Hepatic stellate cell (primary cell): ENCODE data around the gene ADGRG7.

ENCODE experiments used
- DNase-seq: peaks from one replicate; pipeline ENCODE4 v3.0.0; 2011; ENCODE audit warnings: low spot score

Gene ADGRG7

GRCh38 chr3:100698736-100699135, 89.3 kb downstream of the ADGRG7 start:
- DNase-seq, result no peak

GRCh38 chr3:100700708-100701107, 91.3 kb downstream of the ADGRG7 start:
- DNase-seq, result no peak

- no peak for DNase-seq
These were observed 92.9 kb downstream of the ADGRG7 start for GRCh38 chr3:100702082-100702979.

- DNase-seq, result no peak
These were observed 93.6 kb downstream of the ADGRG7 start for GRCh38 chr3:100702980-100703345.

GRCh38 chr3:100703865-100704264, 94.5 kb downstream of the ADGRG7 start:
- DNase-seq, result no peak

GRCh38 chr3:100706365-100706764, 97.0 kb downstream of the ADGRG7 start:
- DNase-seq, result no peak

- no peak for DNase-seq
These were observed 99.2 kb downstream of the ADGRG7 start for GRCh38 chr3:100708644-100708988.

- DNase-seq, result peak; percentile 98
These were observed 99.8 kb downstream of the ADGRG7 start, which contains the start of gene TFG for GRCh38 chr3:100708989-100709841. Gene TFG, plus strand, starts transcription at chr3:100709494. Its CDS starts 4,192 bp downstream, at chr3:100713686.

GRCh38 chr3:100709842-100710260, 100.5 kb downstream of the ADGRG7 start:
- peak; percentile 21 for DNase-seq

GRCh38 chr3:100710261-100710968, 101.0 kb downstream of the ADGRG7 start:
- peak; percentile 72 for DNase-seq

- DNase-seq, result no peak
These were observed 105.8 kb downstream of the ADGRG7 start for GRCh38 chr3:100715176-100715575.

GRCh38 chr3:100717063-100717462, 107.7 kb downstream of the ADGRG7 start:
- DNase-seq, result no peak

- no peak for DNase-seq
These were observed 108.5 kb downstream of the ADGRG7 start for GRCh38 chr3:100717637-100718487.

GRCh38 chr3:100719136-100719535, 109.7 kb downstream of the ADGRG7 start:
- DNase-seq, result no peak

- no peak for DNase-seq
These were observed 111.0 kb downstream of the ADGRG7 start for GRCh38 chr3:100720426-100720825.

- DNase-seq, result no peak
These were observed 116.6 kb downstream of the ADGRG7 start for GRCh38 chr3:100725935-100726513.

GRCh38 chr3:100726706-100727105, 117.3 kb downstream of the ADGRG7 start:
- DNase-seq, result no peak

GRCh38 chr3:100730524-100730923, 121.1 kb downstream of the ADGRG7 start:
- DNase-seq, result no peak

- no peak for DNase-seq
These were observed 123.0 kb downstream of the ADGRG7 start for GRCh38 chr3:100732435-100732834.

- DNase-seq, result no peak
These were observed 127.9 kb downstream of the ADGRG7 start for GRCh38 chr3:100737334-100737733.

GRCh38 chr3:100740207-100740606, 130.8 kb downstream of the ADGRG7 start:
- DNase-seq, result no peak
